GM11168 (cell line): ENCODE measurements around the gene TLE3.

Experiments
- in situ Hi-C: fragments of 300-500 bp; cut with MboI; formaldehyde crosslinking; loops from one replicate; pipeline ENCODE4 v1.12.0; 2022; ENCODE audit warnings: low sequenced_read_pairs; ENCODE audit not compliant: unreplicated experiment

TLE3 gene

GRCh38 chr15:70017801-70018200, 79.9 kb downstream of the TLE3 start:
- in situ Hi-C loops: no loop called here

- in situ Hi-C loops: no loop called here
These were observed 80.7 kb downstream of the TLE3 start for GRCh38 chr15:70017025-70017424.

- in situ Hi-C loops: no loop called here
These were observed 81.2 kb downstream of the TLE3 start for GRCh38 chr15:70016511-70016994.

GRCh38 chr15:70014860-70015490, 82.7 kb downstream of the TLE3 start:
- in situ Hi-C loops: no loop called here

- in situ Hi-C loops: no loop called here
These were observed 83.4 kb downstream of the TLE3 start for GRCh38 chr15:70014331-70014730.

- in situ Hi-C loops: no loop called here
These were observed 83.9 kb downstream of the TLE3 start for GRCh38 chr15:70013656-70014313.

GRCh38 chr15:70012895-70013294, 84.8 kb downstream of the TLE3 start:
- in situ Hi-C loops: no loop called here

- in situ Hi-C loops: no loop called here
These were observed 88.9 kb downstream of the TLE3 start for GRCh38 chr15:70008697-70009290.

- in situ Hi-C loops: no loop called here
These were observed 91.2 kb downstream of the TLE3 start for GRCh38 chr15:70006259-70007147.

- in situ Hi-C loops: no loop called here
These were observed 92.9 kb downstream of the TLE3 start for GRCh38 chr15:70004826-70005225.

- in situ Hi-C loops: no loop called here
These were observed 94.8 kb downstream of the TLE3 start for GRCh38 chr15:70002897-70003296.

GRCh38 chr15:70001859-70002258, 95.9 kb downstream of the TLE3 start:
- in situ Hi-C loops: no loop called here

- in situ Hi-C loops: loop anchor here (25.0 kb wide), 1 partner anchor 488 kb away; no protein-coding TSS in a partner anchor
These were observed 98.2 kb downstream of the TLE3 start for GRCh38 chr15:69999392-70000085.

GRCh38 chr15:69998541-69999391, 99.0 kb downstream of the TLE3 start:
- in situ Hi-C loops: loop anchor here (25.0 kb wide), 1 partner anchor 489 kb away; no protein-coding TSS in a partner anchor

GRCh38 chr15:69997813-69998212, 99.9 kb downstream of the TLE3 start:
- in situ Hi-C loops: loop anchor here (25.0 kb wide), 1 partner anchor 489 kb away; no protein-coding TSS in a partner anchor
